ENCODE measurements around the gene DDIT4. TPM values are rescaled to one million over a fixed set of nuclear protein-coding genes. Genes with fewer than 3 reads are reported as not detected.
A peak's percentile ranks its signal among the peaks of the same experiment; 100 is the strongest.

Gene DDIT4
- total and polyA plus RNA-seq, 9 of the 15 experiments (the other 6 are each of a cell fraction or from before 2014, with no cell fraction given) = 8.2 to 675 (median 159) TPM

DNA sequence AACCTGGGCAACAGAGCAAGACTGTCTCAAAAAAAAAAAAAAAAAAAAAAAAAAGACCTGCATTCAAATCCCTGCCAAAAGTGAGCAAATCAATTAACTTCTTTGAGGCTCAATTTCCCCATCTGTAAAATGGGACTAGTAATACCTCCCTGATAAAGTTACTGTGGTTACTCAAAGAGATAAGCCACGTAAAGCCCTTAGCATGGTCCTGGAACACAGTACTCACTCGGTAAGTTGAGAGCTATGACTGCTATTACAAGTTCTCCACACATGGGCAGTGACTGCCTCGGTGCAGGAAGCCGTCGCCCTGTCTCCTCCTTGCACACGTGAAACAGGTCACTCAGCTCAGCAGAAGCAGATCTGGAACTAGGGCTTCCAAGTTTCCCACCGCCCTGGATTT is 37.9 kb downstream of the DDIT4 start (continued):
- TF ChIP-seq, protein P1, sequence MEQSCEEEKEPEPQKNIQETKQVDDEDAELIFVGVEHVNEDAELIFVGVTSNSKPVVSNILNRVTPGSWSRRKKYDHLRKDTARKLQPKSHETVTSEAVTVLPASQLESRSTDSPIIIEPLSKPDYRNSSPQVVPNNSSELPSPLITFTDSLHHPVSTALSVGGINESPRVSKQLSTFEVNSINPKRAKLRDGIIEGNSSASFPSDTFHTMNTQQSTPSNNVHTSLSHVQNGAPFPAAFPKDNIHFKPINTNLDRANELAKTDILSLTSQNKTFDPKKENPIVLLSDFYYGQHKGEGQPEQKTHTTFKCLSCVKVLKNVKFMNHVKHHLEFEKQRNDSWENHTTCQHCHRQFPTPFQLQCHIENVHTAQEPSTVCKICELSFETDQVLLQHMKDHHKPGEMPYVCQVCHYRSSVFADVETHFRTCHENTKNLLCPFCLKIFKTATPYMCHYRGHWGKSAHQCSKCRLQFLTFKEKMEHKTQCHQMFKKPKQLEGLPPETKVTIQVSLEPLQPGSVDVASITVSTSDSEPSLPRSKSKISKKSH (CRISPR knock-in tag; IDR thresholded peaks at IDR 0.05) = no peak
- TF ChIP-seq, protein P2, sequence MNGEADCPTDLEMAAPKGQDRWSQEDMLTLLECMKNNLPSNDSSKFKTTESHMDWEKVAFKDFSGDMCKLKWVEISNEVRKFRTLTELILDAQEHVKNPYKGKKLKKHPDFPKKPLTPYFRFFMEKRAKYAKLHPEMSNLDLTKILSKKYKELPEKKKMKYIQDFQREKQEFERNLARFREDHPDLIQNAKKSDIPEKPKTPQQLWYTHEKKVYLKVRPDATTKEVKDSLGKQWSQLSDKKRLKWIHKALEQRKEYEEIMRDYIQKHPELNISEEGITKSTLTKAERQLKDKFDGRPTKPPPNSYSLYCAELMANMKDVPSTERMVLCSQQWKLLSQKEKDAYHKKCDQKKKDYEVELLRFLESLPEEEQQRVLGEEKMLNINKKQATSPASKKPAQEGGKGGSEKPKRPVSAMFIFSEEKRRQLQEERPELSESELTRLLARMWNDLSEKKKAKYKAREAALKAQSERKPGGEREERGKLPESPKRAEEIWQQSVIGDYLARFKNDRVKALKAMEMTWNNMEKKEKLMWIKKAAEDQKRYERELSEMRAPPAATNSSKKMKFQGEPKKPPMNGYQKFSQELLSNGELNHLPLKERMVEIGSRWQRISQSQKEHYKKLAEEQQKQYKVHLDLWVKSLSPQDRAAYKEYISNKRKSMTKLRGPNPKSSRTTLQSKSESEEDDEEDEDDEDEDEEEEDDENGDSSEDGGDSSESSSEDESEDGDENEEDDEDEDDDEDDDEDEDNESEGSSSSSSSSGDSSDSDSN (IDR thresholded peaks at IDR 0.05; ENCODE audit: borderline replicate concordance in 1 of 2, low read depth in 2 of 2, low read length in 2 of 2) = 0 out of 4 replicates have a peak, but pooled peaks of 1 of the 2 experiments have one; percentile 30
- TF ChIP-seq ZNF436 (CRISPR knock-in tag; IDR thresholded peaks at IDR 0.05) = no peak
- TF ChIP-seq, protein P3, sequence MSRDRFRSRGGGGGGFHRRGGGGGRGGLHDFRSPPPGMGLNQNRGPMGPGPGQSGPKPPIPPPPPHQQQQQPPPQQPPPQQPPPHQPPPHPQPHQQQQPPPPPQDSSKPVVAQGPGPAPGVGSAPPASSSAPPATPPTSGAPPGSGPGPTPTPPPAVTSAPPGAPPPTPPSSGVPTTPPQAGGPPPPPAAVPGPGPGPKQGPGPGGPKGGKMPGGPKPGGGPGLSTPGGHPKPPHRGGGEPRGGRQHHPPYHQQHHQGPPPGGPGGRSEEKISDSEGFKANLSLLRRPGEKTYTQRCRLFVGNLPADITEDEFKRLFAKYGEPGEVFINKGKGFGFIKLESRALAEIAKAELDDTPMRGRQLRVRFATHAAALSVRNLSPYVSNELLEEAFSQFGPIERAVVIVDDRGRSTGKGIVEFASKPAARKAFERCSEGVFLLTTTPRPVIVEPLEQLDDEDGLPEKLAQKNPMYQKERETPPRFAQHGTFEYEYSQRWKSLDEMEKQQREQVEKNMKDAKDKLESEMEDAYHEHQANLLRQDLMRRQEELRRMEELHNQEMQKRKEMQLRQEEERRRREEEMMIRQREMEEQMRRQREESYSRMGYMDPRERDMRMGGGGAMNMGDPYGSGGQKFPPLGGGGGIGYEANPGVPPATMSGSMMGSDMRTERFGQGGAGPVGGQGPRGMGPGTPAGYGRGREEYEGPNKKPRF (IDR thresholded peaks at IDR 0.05; ENCODE audit: low read depth, low read length) = no peak
- no peak for TF ChIP-seq CSDE1 (IDR thresholded peaks at IDR 0.05)
- peak; percentile 59 for TF ChIP-seq PHF20 (IDR thresholded peaks at IDR 0.05; ENCODE audit: partially characterized antibody)
- no peak for TF ChIP-seq CCNT2 (IDR thresholded peaks at IDR 0.05; ENCODE audit: borderline replicate concordance, extremely low read depth, insufficient read length, low read depth, low read length)
- TF ChIP-seq ZNF668 (CRISPR knock-in tag; IDR thresholded peaks at IDR 0.05) = no peak
- no peak for TF ChIP-seq FOXP1 (CRISPR knock-in tag; IDR thresholded peaks at IDR 0.05)
- TF ChIP-seq KDM1A (IDR thresholded peaks at IDR 0.05) = peak; percentile 83 to 92
- TF ChIP-seq FOSL1 (tag; conservative IDR thresholded peaks at IDR 0.05) = no peak
- no peak for TF ChIP-seq ZNF23 (CRISPR knock-in tag; IDR thresholded peaks at IDR 0.05)
- no peak for TF ChIP-seq SMARCC2 (IDR thresholded peaks at IDR 0.05; ENCODE audit: low read depth)
- no peak for TF ChIP-seq ILF3 (IDR thresholded peaks at IDR 0.05; ENCODE audit: borderline replicate concordance)
- peak; percentile 91 for TF ChIP-seq HDAC2 (IDR thresholded peaks at IDR 0.05)
- no peak for TF ChIP-seq MTA2 (IDR thresholded peaks at IDR 0.05; ENCODE audit: low read depth)
- no peak for TF ChIP-seq ZFP30 (CRISPR knock-in tag; IDR thresholded peaks at IDR 0.05; ENCODE audit: borderline replicate concordance)
- no peak for TF ChIP-seq PHB (CRISPR knock-in tag; IDR thresholded peaks at IDR 0.05)
- TF ChIP-seq, protein P4, sequence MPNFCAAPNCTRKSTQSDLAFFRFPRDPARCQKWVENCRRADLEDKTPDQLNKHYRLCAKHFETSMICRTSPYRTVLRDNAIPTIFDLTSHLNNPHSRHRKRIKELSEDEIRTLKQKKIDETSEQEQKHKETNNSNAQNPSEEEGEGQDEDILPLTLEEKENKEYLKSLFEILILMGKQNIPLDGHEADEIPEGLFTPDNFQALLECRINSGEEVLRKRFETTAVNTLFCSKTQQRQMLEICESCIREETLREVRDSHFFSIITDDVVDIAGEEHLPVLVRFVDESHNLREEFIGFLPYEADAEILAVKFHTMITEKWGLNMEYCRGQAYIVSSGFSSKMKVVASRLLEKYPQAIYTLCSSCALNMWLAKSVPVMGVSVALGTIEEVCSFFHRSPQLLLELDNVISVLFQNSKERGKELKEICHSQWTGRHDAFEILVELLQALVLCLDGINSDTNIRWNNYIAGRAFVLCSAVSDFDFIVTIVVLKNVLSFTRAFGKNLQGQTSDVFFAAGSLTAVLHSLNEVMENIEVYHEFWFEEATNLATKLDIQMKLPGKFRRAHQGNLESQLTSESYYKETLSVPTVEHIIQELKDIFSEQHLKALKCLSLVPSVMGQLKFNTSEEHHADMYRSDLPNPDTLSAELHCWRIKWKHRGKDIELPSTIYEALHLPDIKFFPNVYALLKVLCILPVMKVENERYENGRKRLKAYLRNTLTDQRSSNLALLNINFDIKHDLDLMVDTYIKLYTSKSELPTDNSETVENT (CRISPR knock-in tag; IDR thresholded peaks at IDR 0.05) = no peak
- peak; percentile 99 for TF ChIP-seq BCOR (IDR thresholded peaks at IDR 0.05)
- no peak for TF ChIP-seq NR2C1 (IDR thresholded peaks at IDR 0.05)
- TF ChIP-seq NR2C1 (tag; IDR thresholded peaks at IDR 0.05) = 0 out of 2 replicates have a peak, but pooled peaks have one; percentile 11
- TF ChIP-seq GATAD2B (IDR thresholded peaks at IDR 0.05; ENCODE audit: borderline replicate concordance) = no peak
- TF ChIP-seq SP1 (CRISPR knock-in tag; IDR thresholded peaks at IDR 0.05) = no peak
